NCI-H1436 (cell line): Measurements from ENCODE around the gene ZYX.
"Not testable (repeated sequence)": the region's sequence is repeated elsewhere in the genome, so short reads cannot be mapped to it uniquely, and the experiment has no call there.

Experiments used
- DNase-seq: peaks from one replicate; lab custom pipeline; 2025; lab: John Stamatoyannopoulos, UW

The ZYX gene

DNA sequence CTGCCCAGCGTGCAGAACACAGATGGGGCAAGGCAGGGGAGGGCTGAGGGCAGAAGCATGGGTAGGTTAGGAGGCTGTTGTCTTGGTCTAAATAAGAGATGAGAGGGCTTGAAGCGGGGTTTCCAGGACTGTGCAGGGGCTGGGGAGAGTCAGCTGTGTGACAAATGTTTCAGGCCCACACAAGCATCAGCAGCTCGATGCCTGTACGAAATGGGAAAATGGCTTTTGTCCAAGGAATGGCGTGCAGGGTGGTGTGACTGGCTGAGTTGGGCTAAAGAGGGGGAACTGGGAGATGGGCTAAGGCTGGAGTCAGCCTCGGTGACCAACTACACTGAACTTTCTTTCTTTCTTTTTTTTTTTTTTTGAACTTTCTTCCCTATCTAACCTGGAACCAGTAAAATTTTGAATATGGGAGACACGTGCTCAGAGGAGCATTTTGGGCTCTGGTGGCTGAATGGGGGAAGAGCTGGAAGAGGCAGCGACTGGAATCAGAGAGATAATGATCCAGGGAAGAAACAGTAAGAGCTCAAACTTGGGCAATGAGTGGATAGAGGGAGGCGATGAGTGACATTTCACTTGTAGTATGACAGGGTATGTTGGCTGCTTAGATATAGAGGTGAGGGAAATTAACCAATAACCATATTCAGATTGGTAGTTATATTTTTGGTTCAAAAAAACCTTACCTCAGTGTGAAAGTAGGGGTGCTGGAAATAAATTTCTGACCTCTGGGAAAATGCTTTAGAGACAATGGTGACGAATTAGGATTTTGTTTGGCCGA, 37.7 kb downstream of the ZYX start:
- no peak for DNase-seq

DNA sequence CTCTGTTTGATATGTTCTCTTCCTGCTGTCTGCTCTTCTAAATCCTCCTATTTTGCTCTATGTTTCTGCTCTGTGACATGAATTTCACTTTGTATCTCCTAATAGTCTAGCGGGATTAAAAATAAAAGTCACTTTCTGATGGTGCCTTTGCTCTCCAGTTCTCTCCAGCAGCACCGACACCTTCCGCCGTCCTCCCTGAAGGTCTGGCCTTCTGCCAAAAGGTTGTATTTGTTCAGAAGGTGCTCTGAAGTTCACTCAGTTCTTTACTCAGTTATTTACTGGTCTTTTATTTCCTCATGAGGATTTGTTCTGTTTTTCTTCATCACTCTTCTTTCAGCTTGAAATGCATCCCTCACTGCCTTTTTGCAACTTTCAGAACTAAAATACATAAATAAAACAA, 38.7 kb downstream of the ZYX start:
- no peak for DNase-seq

DNA sequence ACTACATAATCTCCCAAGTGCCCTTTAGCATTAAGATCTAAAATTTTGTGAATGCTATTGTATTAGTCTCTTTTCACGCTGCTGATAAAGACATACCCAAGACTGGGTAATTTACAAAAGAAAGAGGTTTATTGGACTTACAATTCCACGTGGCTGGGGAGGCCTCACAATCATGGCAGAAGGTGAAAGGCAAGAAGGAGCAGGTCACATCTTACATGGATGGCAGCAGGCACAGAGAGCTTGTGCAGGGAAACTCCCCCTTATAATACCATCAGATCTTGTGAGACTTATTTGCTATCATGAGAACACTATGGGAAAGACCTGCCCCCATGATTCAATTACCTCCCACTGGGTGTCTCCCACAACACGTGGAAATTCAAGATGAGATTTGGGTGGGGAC, 39.5 kb downstream of the ZYX start:
- DNase-seq = not testable (repeated sequence)

DNA sequence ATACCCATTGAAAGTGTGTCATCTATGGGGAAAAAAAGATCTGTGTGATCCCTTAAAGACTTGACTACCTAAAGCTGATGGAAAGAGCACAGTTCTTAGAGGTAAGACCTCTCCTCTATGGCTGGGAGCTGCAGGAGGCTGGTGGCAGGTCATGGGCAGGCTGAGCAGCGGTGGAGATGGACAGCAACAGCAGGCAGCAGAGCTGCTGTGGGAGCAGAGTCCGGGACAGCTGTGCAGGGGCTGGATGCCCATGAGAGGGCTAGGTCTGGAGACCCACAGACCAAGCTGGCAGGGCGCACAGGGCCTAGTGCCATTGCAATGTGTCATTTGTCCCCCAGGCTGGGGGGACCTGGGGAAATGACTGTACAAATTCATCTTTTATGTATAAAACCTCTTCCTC, 40.9 kb downstream of the ZYX start:
- no peak for DNase-seq

DNA sequence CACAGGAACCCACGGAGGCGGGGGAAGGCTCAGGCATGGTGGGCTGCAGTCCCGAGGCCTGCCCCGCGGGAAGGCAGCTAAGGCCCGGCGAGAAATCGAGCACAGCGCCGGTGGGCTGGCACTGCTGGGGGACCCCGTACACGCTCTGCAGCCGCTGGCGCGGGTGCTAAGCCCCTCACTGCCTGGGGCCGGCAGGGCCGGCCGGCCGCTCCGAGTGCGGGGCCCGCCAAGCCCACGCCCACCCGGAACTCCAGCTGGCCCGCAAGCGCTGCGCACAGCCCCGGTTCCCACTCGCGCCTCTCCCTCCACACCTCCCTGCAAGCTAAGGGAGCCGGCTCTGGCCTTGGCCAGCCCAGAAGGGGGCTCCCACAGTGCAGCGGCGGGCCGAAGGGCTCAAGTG, 43.3 kb downstream of the ZYX start:
- not testable (repeated sequence) for DNase-seq

DNA sequence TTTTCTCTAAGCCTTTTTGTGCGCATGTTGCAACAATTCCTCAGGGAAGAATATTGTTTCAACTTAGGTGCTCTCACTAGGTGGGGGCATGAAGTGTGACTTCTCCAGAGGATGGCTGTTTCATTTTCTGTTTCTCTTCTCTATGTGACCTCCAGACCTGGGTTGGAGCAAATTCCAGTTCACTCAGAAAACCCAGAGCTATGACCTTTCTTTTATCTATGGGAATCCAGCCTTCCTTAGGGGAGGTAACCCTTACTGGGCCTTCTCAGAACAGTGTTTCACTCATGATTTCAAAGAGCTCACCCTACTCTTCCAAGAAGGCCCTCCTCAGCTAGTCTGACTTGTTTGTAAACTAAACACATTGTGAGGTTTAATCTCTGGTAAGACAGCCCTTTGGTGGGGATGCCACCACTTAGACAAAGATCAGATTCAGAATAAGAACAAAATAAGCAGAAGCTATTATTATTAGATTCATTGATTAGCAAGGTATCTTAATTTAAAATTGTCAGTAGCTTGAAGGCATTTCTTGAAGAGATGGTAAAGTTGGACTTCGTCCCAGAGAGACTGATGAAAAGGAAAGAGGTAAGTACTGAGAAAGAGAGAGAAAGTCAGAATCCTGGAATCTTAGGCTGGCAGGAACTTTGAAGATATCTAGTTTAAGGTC, 45.5 kb downstream of the ZYX start:
- no peak for DNase-seq

DNA sequence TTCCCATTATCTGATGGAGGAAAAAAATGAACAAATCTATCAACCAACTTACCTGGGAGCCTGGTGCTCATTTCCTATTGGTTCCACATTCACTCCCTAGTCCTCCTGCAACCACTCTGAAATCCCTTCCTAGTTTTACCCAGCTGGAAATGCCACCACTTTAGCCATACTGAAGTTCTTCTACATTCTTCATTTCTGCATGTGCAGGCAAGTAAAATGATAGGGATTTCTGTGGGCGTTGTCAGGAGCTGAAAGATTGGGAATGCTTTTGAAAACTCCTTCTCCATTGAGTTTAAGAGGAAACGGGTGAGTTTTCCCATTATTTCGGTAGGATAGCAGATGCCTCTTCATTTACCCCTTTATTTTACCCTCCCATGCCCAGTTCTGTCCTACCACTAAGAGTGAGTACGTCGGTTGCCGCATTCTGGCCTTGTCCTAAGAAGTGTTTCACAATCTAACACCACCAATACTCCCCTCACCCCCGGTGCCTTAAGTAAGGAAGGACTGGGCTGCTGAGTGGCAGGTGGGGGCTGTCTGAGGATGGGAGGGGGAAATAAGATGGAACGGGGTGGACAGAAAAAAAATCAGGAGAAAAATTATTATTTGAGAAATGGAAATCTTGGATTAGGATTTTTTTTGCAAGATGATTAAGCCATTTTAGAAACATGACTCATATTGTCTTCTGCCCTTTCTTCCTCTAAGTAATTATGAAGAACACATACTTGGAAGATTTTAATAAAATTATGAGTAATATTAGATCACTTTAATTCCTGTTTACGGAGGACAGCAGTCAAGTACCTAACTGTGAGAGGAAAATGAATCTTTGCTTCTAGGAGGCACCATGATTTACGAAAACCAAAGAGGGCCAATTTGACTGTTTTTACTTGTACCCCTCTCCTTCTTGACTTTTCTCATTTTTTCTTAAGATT, 48.9 kb downstream of the ZYX start:
- DNase-seq = no peak

DNA sequence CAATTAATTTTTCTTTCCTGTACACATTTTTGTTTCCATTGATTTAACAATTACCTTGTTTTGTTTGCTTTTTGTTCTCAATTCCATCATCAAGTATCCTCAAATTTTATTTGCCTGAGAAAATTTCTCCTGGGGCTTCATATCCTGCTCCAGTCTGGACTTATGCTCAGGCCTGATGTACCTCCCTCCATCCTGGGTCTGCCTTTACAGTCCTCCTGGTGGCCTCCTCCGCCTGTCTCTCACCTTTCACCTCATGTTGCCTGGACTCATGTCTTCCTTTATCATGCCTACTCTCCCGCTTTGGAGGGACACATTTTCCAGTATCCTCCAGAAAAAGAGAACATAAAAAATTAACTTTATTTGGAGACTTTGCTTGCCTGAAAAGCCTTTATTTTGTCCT, 50.0 kb downstream of the ZYX start:
- DNase-seq = no peak

DNA sequence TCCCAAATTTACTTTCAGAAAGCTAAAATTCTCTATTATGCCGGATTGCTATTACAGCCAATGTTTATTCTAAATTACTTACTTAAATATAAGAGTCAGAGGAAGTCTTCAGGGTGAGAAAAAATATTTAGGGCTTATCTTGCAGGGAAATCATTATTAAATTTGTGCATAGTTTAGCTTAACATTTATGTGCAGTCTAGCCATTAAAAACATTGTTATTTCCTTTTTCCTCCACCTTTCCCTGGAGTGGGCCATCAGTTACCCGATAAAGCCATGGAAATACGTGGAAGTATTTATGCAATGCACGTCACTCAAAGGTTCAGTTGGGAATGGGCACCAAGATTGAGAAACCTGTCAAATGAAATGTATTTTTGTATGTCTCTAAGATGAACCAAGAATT, 52.6 kb downstream of the ZYX start:
- DNase-seq = no peak

DNA sequence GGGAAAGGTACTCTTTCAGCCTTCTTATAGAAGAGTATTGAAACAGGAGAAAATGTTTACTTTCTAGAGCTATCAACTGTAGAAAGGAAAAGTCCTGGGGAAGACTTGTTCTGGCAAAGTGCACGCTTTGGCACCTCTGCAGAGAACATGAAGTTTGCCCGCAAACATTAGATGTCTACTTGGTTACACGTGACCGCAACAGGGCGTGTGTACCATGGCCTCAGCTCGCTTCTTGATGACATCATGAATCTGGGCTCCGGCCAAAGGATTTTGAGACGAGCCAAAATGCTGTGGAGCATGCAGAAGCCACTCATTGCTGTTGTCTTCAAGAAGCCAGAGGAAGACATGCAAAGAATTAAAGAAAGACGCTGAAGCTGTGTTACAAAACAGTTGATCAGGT, 53.5 kb downstream of the ZYX start:
- no peak for DNase-seq

DNA sequence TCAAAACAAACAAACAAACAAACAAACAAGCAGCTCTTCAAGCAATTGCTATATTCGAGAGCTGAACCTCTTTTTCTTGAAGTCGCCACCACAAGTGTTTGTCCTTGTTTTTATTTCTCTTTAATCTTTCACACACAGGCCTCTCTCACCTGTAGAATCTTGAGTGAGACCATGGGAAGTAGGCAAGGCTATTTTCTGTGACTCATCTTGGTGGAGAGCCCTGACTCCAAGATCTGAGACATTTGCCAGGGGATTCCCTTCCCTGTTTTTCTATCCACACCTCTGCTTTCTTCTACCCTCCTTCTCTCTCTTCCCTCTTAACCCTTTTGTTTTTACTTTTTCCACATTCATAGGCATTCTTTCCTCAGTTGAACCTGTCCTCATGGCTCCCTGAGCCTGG, 54.1 kb downstream of the ZYX start:
- DNase-seq = no peak

DNA sequence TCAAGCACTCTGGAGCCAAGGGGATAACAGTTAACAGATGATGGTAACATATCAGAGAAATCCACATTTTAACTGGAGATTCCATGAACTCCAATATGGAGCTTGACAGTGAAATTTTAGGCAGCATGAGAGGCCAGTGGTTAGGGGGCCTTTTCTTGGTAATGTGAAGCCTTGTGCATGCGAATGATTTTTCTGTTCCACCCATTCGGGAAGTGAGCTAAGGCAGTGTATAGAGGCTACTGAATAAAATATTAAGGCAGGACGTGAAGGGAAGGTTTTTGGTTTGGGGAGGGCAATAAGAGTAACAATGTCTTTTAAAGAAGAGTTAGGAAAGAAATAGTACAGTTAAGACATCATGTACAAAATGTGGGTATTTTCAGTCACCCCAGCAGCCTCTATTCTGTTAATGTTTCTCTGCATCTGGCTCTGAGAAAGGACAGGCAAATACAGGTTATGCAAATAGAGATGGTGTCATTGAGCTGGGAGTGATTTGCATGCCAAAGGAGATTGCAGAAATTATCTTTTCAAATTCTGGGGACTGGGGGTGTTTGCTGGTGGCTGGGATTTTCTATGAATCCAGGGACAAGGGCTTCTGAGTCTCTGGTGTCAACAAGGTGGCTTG, 55.3 kb downstream of the ZYX start:
- no peak for DNase-seq

DNA sequence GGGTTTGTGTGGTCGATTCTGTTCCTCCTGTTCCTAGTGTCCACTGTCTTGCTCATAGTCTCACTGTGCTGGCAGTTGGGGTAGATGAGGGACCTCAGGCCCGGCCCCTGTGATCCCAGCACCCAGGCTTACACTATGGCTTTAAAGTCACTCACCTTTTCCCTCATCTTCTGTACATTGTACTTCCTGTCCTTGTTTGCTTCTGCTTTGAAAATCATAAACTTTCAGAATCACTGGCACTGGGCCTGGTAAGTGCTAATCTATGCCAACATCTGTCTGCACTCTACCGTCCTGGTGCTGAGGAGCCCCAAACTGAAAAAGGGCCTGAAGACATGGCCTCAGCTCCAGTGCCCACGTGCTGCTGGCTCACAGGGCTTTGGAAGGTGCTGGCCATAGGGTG, 56.4 kb downstream of the ZYX start:
- DNase-seq = no peak

DNA sequence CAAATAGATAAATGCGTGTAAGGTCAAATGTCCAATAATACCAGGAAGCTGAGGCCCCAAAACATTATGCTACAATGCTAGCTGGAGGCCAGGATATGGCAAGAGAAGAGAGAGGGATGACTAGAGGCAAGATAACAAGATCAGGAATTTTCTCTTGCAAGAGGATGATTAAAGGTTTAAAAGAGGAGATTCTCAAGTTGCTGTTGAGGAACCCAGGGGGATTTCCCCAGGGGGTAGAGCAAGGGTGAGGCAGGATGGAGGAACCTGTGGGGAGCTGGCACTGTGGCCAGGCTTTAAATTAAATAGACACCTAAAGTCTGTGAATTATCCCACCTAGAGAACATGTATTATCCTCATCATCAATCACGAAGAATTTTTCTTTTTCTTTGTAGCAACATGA, 58.7 kb downstream of the ZYX start:
- no peak for DNase-seq
